HG02938 (cell line): ENCODE measurements around the gene ARL14.

Experiments used
- ATAC-seq: cut with Tn5 transposase; IDR thresholded peaks from one replicate; pipeline ENCODE4 v1.9.1; 2021; ENCODE audit warnings: mild to moderate bottlenecking, moderate library complexity; ENCODE audit not compliant: unreplicated experiment

ARL14 gene

DNA sequence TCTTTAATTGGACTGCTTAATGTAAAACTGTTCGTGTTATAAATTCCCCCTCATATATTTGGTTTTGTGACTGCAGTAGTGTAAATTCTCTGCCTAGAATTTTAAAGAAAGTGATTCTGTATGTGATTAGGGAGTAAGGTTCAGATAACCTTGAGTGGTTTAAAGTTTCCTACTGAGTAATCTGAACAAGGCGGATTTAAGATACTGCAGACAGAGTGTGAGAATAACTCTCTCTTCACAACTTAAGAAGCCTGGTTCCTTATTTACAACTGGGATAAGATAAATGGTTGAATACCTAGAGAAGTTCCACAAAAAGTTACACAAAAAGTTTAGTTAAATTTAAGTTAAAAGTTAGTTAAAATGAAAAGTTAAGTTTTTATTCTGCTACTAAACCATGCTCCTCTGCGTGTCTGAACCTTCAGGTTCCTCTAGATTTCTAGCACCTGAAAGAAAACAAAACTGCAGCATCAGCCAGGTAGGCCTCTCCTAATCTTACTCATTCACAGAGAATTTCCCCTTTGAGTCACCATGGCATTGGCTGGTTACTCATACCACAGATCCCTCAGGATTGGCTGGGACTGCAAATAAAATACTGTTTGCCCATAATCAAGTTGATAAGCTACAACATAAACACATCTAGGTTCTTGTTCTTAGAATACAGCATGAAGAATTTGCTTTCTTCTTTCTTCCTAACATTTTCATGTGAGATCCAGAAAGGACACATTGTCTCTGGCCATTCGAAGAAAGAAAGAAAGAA, at the start of gene ARL14:
ARL14 (plus strand) TSS at position 614 of the 757 bp plus-strand sequence. CDS start 187 bp downstream, outside the sequence.
- no peak for ATAC-seq

DNA sequence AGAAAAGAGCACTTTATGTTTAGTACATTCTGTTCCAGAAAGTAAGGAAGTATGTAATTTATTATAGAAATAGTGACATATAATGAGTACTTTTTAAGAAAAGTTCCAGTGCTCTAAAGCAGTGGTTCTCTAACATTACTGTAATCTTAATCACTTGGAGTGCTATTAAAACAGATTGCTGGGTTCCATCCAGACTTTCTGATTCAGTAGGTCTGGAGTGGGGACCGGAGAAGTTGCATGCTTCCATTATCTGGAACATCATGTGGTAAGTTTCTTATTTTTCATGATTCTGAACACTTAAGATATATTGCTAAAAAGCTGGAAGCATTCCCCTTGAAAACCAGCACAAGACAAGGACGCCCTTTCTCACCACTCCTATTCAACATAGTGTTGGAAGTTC, 47.5 kb upstream of the ARL14 start:
- ATAC-seq: no peak

DNA sequence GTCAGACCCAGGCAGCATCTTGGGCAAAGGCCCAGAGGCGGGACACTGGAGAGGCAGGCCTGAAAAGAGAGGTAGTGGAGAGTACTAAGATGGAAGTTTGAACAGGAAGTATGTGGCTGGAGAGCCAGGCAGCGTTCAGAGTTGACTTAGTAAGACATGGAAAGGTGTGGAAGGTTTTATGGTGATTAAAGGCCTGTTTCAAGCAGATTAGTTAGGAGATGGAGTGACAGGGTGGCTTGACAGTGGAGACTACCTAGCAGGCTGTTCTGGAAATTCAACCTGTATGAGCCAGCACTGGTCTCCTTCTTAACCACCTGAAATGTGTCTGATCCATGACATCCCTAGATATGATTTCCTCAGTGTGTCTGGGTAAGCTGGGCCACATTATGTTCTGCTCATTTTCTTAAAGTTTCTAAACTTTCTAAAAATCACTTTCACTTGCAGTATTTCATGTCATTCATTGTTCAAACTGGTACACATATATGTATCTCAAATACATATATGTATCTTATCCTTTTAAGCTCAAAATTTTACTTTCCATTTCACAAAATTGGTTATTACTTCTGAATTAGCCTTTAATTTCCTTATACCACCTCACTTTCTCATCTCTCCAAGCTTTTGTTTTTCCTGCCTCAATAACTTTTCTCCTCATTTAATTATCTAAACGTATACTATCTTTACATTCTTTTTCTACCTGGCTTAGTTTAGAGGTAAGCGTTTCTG, 43.4 kb upstream of the ARL14 start:
- no peak for ATAC-seq

GRCh38 chr3:160635213-160635612, 41.7 kb upstream of the ARL14 start:
- ATAC-seq: no peak

GRCh38 chr3:160637086-160637485, 39.9 kb upstream of the ARL14 start:
- no peak for ATAC-seq

- ATAC-seq: no peak
These were observed 38.8 kb upstream of the ARL14 start for GRCh38 chr3:160638184-160638583.

GRCh38 chr3:160641665-160642309, 35.2 kb upstream of the ARL14 start:
- no peak for ATAC-seq

DNA sequence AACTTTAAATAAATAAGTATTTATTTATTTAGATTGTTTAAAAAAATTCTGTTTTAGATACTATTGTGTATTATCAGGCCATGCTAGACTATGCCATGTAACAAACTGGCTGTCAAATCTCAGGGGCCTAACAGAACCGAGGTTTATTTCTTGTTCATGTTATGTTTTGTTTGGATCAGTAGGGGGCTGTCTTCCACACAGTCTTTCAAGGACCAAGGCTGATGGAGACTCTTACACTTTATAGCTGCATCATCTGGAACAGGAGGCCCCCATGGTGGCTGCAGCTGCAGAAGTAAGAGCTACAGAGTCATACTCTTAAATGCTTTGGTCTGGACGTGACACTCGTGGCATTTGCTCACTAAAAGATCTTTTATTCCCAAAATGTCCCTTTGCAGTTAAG, 33.0 kb upstream of the ARL14 start:
- peak; percentile 64 for ATAC-seq

- no peak for ATAC-seq
These were observed 32.5 kb upstream of the ARL14 start for GRCh38 chr3:160644491-160644890.

DNA sequence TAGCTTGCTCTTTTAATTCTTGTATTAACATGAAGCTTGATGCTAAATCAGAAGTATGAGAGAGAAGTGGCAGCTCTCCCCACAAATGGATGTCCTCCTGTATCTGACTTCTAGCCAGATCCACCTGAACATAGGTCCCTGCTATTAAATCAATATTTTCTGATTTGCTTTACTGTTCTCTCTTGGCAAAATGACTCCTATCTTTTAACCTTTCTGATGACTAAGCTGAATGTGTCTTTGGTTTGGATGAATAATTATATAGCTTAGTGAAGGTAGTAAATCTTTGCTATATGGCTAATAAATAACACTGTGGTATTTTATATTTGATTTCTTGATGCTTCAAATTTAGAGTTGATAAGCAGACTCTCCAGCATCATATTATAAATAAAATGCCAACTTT, 28.3 kb upstream of the ARL14 start:
- ATAC-seq: no peak

GRCh38 chr3:160649596-160649995, 27.4 kb upstream of the ARL14 start:
- ATAC-seq: no peak

GRCh38 chr3:160653512-160653911, 23.4 kb upstream of the ARL14 start:
- no peak for ATAC-seq

- no peak for ATAC-seq
These were observed 16.1 kb upstream of the ARL14 start for GRCh38 chr3:160660902-160661301.

DNA sequence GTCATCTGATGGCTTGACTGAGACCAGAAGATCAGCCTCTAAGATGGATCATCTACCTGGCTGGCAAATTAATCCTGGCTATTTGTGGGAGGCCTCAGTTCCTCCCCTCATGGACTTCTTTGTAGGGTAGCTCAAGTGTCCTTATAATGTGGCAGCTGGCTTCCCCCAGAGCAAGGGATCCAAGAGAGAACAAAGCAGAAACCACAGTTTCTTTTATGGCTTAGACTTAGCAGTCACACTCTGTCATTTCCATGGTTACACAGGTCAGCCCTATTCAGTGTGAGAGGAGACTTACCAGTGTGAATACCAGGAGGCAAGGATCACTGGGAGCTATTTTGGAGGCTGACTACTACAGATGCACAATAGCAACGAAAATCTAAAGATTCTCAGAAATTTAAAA, 15.3 kb upstream of the ARL14 start:
- no peak for ATAC-seq

DNA sequence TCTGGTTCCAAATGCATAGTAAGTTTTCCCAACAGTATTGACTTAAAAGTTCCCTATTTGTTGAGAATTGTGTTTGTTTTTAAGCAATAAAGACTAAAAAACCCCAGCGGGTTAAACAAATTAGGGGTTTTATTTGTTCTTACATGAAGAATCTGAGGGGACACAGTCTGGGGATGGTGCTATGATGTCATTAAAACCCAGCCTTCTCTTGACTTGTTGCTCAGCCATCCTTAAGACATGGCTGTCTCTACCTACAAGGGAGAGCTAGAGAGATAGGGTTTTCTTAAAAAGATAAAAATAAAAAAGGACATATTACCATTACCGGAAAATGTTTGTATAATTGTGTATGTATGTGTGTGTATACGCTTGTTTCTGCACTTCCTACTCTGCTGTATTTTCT, 11.7 kb upstream of the ARL14 start:
- no peak for ATAC-seq

DNA sequence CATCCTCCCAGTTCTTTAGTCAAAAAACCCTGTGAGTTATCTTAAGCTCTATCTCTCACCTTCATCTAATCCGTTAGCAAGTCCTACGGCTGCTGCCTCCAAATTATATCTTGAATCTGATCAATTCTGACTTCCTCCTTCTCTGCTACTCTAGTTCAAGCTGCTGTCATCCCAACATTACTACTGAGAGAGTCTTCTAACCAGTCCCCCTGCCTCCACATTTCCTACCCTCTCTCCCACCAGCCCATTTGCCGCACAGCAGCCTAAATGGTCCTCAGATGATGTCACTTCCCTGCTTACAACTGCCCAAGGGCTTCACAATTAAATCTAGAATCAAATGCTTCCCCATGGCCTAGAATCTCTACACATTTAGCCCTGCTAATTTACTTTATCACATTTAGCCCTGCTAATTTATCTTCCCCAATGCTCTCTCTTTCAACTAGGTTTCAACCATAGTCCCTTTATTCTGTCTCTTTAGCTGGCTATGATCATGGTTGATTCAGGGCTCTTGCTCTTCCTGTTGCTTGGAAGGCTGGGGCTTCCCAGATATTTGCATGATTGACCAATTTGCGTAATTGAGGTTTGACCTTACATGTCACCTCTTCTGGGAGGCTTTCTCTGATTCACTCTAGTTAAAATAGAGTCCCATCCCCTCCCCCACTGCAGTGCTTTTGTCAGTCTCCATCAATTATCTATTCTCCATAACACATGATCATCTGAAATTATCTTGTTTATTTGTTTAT, 11.0 kb upstream of the ARL14 start:
- peak; percentile 83 for ATAC-seq

GRCh38 chr3:160667452-160667851, 9.5 kb upstream of the ARL14 start:
- ATAC-seq: no peak

DNA sequence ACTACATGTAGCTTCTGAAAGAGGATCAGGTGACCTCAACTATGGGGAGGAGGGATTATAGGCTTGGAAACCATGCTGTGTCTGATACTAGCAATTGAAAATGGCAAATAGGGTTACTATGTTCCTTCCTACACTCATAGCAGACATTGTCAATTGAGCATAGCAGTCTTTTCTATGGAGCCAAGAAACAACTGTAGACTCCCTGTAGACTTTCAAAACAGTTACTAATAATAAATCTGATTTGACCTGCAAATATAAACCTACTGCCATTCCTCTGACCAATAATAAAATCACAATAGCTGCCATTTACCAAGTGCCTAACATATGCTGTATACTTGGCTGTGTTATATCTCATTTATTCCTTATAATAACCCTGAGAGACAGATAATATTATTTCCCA, 8.5 kb upstream of the ARL14 start:
- no peak for ATAC-seq

- ATAC-seq: peak; percentile 97
These were observed 5.7 kb upstream of the ARL14 start for GRCh38 chr3:160671231-160671630.

DNA sequence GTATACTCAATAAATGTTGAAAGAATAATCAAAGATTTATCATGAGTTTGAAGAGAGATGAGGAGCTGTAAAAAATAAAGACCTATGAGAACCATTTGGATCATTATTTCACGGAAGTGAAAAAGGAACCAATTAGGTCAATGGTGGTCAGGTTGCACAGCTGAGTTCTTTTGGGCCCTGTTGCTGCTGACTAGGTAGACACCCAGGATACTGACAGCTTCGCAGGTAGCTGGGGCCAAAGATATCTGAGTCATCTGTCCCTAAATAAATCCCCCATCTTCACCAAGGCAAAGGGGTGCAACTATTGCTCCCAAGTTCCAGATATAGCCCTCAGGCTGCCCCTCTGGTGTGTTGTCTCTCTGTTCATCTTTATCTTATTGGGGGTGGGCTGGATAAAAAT, 5.0 kb upstream of the ARL14 start:
- ATAC-seq: no peak

DNA sequence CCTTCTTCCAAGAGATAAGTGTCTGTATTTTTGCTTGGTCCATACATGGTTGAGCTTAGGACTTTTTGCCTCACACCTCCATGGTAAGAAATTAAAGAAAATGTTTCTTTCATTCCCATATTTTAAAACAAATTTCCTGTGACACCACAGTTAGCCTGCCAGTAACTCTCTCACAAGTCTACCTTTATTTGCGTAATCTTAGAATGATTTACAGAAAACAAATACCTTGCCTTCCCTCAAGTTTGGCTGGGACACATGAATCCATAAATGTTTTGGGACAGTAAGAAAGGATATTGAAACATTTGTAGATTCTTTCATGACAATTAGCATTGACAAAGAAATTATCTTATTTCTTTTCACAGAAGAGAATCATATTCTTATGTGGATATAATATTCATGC, 3.8 kb upstream of the ARL14 start:
- no peak for ATAC-seq
